Esophagus squamous epithelium (tissue), 5 donors: Measurements from ENCODE around the gene MXD4. TPM values are rescaled to one million over a fixed set of nuclear protein-coding genes. Genes with fewer than 3 reads are reported as not detected.

ENCODE experiments used
- DNase-seq: peaks from one replicate; lab custom pipeline; 2025; lab: John Stamatoyannopoulos, UW
- H3K27ac ChIP-seq, 4 donors: fragments of 200-600 bp; sonication (generic); one replicate each; pipeline ENCODE4 v1.5.1; 2016 to 2019; ENCODE audit warnings: mild to moderate bottlenecking in 1 of 4
- H3K27me3 ChIP-seq, 4 donors: fragments of 200-600 bp; sonication (generic); 1 replicate in 3 of 4; 2 replicates in 1 of 4; pipeline versions ENCODE4 v1.5.1 to v1.6.0; 2017 to 2021; ENCODE audit warnings: antibody characterized with exemption in 1 of 4
- H3K36me3 ChIP-seq, 3 donors: fragments of 200-600 bp; sonication (generic); one replicate each; pipeline ENCODE4 v1.5.1; 2016 to 2019
- H3K4me1 ChIP-seq, 3 donors: fragments of 200-600 bp; sonication (generic); one replicate each; pipeline ENCODE4 v1.5.1; 2017 to 2019
- H3K4me3 ChIP-seq, 4 donors: fragments of 200-600 bp; sonication (generic); 1 replicate in 3 of 4; 2 replicates in 1 of 4; pipeline ENCODE4 v1.5.1; 2016 to 2019; ENCODE audit warnings: mild to moderate bottlenecking in 2 of 4, moderate library complexity in 1 of 4
- H3K9me3 ChIP-seq, 3 donors: fragments of 200-600 bp; sonication (generic); one replicate each; pipeline ENCODE4 v1.5.1; 2016 to 2019
- POLR2A ChIP-seq, 4 donors: fragments of 450-650 bp; IDR thresholded peaks; one replicate each; pipeline ENCODE4 v1.6.1; 2017; ENCODE audit warnings: antibody characterized with exemption in 4 of 4, mild to moderate bottlenecking in 4 of 4, moderate library complexity in 3 of 4
- WGBS, 2 donors: methylation state at CpG; one replicate each; pipeline ENCODE4 v1.1.5; 2018; 5-methylcytosine and 5-hydroxymethylcytosine counted together
- intact Hi-C: fragments of 100-400 bp; cut with DNase I; formaldehyde crosslinking; loops from one replicate; pipeline ENCODE4 v1.15.0; 2022
- total RNA-seq, 4 donors: library from RNA; depleted of rRNA; stranded (reverse); fragments of >200 nt; gene quantifications; one replicate each; pipeline ENCODE4 v1.1.0, GENCODE V29; 2016
- TF ChIP-seq, protein P1 (sequence below), 6 experiments: fragments of 450-650 bp in 4 of 6; fragments of 200-600 bp in 2 of 6; sonication (generic) in 2 of 6; IDR thresholded peaks; one replicate each; pipeline ENCODE4 v1.5.1; 2016 to 2019; ENCODE audit warnings: antibody characterized with exemption in 6 of 6, mild to moderate bottlenecking in 4 of 6, moderate library complexity in 4 of 6
- donor health status: DM: yes; HTN: yes; CAD: no.

Gene MXD4
- total RNA-seq, 4 donors from 2014 or later = 12.9 to 32.2 (median 27.8) TPM

DNA sequence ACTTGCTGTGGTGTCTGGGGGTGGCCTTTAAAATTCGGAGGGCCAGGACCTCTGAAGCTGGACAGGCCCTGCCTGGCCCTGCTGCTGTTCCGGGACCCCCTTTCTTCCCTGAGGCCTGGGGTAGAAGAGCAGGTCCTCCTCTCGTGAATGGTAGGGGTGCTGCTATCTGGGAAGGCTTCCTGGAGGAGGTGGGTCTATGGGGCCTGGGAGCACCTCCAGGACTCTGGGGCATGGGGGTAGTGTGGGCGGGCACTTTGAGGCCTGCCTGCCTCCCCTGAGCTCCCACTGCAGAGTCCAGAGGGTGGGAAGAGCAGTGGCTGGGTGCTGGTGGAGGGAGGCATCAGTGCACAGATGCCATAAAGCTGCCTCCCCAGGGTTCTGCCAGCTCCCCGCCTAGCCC, 4.9 kb upstream of the MXD4 start:
- intact Hi-C loops = no loop called here
- Histone ChIP-seq H3K4me1 (peaks cover 4 to 43% (median 11%) of the 10 kb centered on the region in 3 donors), H3K36me3 (peaks cover 0 to 10% (median 0%) of the 10 kb centered on the region in 3 donors), H3K9me3 (no peaks in the 10 kb centered on the region), H3K27ac (no peak overlapping the region), H3K4me3 (no peak overlapping the region), H3K27me3 (no peaks in the 10 kb centered on the region)
- WGBS, 2 donors = 67 to 94% methylated on average over 2 of the region's 5 CpGs
- TF ChIP-seq, protein P1, sequence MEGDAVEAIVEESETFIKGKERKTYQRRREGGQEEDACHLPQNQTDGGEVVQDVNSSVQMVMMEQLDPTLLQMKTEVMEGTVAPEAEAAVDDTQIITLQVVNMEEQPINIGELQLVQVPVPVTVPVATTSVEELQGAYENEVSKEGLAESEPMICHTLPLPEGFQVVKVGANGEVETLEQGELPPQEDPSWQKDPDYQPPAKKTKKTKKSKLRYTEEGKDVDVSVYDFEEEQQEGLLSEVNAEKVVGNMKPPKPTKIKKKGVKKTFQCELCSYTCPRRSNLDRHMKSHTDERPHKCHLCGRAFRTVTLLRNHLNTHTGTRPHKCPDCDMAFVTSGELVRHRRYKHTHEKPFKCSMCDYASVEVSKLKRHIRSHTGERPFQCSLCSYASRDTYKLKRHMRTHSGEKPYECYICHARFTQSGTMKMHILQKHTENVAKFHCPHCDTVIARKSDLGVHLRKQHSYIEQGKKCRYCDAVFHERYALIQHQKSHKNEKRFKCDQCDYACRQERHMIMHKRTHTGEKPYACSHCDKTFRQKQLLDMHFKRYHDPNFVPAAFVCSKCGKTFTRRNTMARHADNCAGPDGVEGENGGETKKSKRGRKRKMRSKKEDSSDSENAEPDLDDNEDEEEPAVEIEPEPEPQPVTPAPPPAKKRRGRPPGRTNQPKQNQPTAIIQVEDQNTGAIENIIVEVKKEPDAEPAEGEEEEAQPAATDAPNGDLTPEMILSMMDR (IDR thresholded peaks at IDR 0.05) = no peak
- TF ChIP-seq POLR2A (IDR thresholded peaks at IDR 0.05) = no peak
- no peak for DNase-seq

DNA sequence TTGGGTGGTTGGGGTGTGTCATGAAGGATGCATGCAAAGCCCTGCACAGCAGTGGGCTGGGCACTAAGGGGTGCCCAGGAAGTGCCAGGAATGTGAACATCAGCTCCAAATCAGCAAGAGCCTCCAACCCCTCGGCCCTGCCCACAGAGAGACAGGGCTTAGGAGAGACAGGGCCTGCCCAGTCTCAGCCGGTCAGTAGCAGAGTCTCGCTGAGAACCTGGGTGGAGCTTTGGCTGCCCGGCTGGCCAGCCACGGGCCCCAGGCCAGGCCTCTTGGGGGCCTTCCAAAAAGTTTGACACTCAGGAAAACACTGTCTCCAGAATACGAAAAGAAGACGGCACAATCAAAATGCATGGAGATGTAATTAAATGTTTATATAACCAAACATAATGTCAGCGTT, 4.3 kb upstream of the MXD4 start:
- TF ChIP-seq, protein P1 (IDR thresholded peaks at IDR 0.05) = no peak
- no peak for TF ChIP-seq POLR2A (IDR thresholded peaks at IDR 0.05)
- Histone ChIP-seq H3K27ac (peak overlapping the region in 3 of 4 donors; percentile 46 to 59 (median 51)), H3K36me3 (peaks cover 0 to 9% (median 0%) of the 10 kb centered on the region in 3 donors), H3K9me3 (no peaks in the 10 kb centered on the region), H3K27me3 (no peaks in the 10 kb centered on the region), H3K4me3 (no peak overlapping the region), H3K4me1 (peaks cover 4 to 43% (median 11%) of the 10 kb centered on the region in 3 donors)
- DNase-seq = no peak
- intact Hi-C loops = no loop called here
- WGBS, 2 donors = 51 to 53% methylated on average over 6 to 7 of the region's 8 CpGs

DNA sequence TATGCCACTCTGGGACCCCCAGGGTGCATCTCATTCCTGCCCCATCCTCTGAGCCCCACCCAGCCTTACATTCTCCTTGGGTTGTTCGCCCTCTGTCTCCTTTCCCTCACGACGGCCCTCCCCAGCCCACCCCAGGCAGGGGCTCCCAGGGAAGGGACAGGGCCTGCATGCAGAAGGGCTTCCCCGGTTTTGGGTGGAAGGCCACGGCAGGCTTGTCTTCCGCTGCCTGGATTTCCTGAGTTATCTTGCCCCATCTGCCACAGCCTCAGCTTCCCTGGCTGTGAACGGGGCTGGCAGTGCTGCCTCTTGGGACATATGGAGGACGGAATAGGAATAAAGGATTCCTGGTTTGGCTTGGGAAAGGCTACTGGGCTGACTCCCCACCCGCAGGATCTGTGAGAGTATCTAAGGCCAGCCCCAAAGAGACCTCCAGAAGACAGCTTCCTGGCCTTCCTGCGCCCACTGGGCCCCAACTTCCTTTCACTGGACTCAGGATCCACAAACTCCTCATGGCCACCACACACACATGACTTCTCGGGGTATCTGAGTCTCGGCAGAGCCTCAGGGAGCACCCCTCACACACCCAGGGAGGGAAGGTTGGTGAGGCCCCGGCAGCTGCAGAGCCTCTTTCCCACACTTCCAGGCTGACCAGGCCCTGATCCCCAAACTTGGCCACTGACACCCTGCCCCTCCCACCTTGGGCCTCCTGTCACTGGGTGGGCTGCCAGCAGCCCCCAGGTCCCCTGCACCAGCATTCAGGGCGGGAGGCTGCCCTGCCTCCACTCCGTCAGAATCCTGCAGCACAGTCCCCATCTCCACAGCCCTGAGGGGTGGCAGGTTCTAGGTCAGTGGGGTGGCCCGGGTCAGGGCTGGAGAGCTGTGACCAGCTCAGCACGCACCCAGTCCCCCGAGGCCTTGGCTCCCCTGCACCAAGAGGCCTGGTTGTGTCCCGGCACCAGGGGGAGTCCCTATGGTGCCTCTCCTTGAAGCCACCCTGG, 3.5 kb upstream of the MXD4 start:
- whole genome bisulfite sequencing, 2 donors = 75 to 82% methylated on average over 3 to 6 of the region's 19 CpGs
- Histone ChIP-seq H3K9me3 (no peaks in the 10 kb centered on the region), H3K4me3 (no peak overlapping the region), H3K27ac (peak overlapping the region in 3 of 4 donors; percentile 46 to 59 (median 51)), H3K36me3 (peaks cover 0 to 2% (median 0%) of the 10 kb centered on the region in 3 donors), H3K27me3 (no peaks in the 10 kb centered on the region), H3K4me1 (peaks cover 10 to 51% (median 17%) of the 10 kb centered on the region in 3 donors)
- TF ChIP-seq, protein P1 (IDR thresholded peaks at IDR 0.05) = no peak
- TF ChIP-seq POLR2A (IDR thresholded peaks at IDR 0.05) = no peak
- intact Hi-C loops = no loop called here
- DNase-seq = no peak

DNA sequence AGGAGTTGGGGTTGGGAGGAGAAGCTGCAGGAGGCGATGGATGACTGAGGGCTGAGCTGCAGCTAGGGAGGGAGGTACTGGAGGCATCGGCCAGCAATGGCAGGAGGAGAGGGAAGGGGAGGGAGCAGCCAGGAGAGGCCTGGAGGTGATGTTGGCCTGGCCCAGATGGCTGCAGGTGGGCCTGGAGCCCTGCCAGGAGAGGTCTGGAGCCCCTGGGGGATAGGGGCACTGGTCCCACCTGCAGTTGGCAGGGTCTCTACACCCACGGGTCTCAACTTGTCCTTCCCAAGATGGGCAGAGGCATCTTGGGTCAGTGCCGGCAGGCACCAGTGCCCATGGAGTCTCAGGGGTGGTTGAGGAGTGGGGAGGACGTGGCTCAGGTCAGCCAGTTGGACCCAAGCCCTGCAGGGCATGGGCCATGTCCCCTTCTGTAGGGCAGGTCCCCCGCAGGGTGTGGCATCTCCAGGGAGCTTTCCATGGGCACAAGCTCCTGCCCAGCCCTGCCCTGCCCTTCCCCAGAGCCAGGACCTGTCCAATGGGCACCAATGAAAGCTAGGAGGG, 2.7 kb upstream of the MXD4 start:
- intact Hi-C loops = no loop called here
- WGBS, 2 donors = 60 to 77% methylated on average over 2 to 5 of the region's 6 CpGs
- TF ChIP-seq, protein P1 (IDR thresholded peaks at IDR 0.05) = no peak
- TF ChIP-seq POLR2A (IDR thresholded peaks at IDR 0.05) = no peak
- H3K27me3 ChIP-seq = no peaks in the 10 kb centered on the region
- no peaks in the 10 kb centered on the region for H3K9me3 ChIP-seq
- no peak overlapping the region for H3K4me3 ChIP-seq
- H3K36me3 ChIP-seq = peaks cover 0 to 6% (median 0%) of the 10 kb centered on the region in 3 donors
- peaks cover 19 to 59% (median 26%) of the 10 kb centered on the region in 3 donors for H3K4me1 ChIP-seq
- DNase-seq = no peak
- H3K27ac ChIP-seq = no peak overlapping the region
